ENCODE results near the gene TMEM134. TPM values are rescaled to one million over a fixed set of nuclear protein-coding genes. Genes with fewer than 3 reads are reported as not detected.

The TMEM134 gene
- total and polyA plus RNA-seq, 10 of the 15 experiments (the other 5 are each of a cell fraction or from before 2014, with no cell fraction given) = 1.6 to 93.8 (median 27.8) TPM

DNA sequence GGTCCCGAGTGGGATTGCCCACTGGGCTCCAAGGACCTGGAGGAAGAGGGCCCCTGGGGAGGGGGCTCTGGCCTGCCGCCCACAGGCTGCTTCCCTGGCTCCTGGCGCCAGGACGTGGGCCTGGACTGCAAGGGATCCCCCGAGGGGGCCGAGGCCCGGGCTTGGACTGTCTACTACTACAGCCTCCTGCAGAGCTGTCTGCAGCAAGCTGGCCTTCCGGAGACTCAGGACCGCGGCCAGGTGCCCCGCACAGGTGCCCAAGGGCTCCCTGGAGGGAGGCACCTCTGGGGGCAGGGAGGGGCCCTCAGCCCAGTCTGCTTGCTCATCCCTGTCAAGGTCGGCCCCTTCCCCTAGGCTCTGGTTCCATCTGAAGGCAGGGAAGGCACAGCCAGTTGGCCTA, 51.6 kb downstream of the TMEM134 start:
- RAD21 ChIA-PET (ENCODE audit: unreplicated experiment) = interaction anchor here (1.0 to 1.4 kb wide), 2 partner anchors 14 to 16 kb away, joined by 3 read pairs; partner anchors contain the start of genes PPP1CA and TBC1D10C
- in situ Hi-C loops (cut with MboI) (no loop called here), intact Hi-C loops (cut with micrococcal nuclease; ENCODE audit: unreplicated experiment) (no loop called here)
- Histone ChIP-seq H3K9me3 (replicated peaks; ENCODE audit: control insufficient read depth, insufficient read depth, low read length) (no peaks in the 10 kb centered on the region), H3K27me3 (replicated peaks in 1 of 2; ENCODE audit: control insufficient read depth in 2 of 2, insufficient read depth in 2 of 2, low read length in 1 of 2) (peaks cover 0 to 5% of the 10 kb centered on the region in 2 experiments; a peak in 3 of 4 replicates), H3K9ac (ENCODE audit: control insufficient read depth, insufficient read depth, low read length) (no peak overlapping the region), H3K27ac (ENCODE audit: control insufficient read depth, insufficient read depth) (no peak overlapping the region), H3K79me2 (ENCODE audit: control insufficient read depth, insufficient read depth, low read length) (no peaks in the 10 kb centered on the region), H4K20me1 (ENCODE audit: control insufficient read depth, insufficient read depth) (no peaks in the 10 kb centered on the region), H3K4me3 (no peak overlapping the region), H2AFZ (ENCODE audit: control insufficient read depth, low read depth, low read length) (no peak overlapping the region), H3K4me1 (ENCODE audit: control insufficient read depth, insufficient read depth, low read length) (peaks cover 2% of the 10 kb centered on the region), H3K4me2 (ENCODE audit: control insufficient read depth, insufficient read depth) (no peak overlapping the region), H3K36me3 (ENCODE audit: control insufficient read depth in 2 of 2, insufficient read depth in 2 of 2, low read length in 1 of 2) (no peaks in the 10 kb centered on the region)
- no peak for FAIRE-seq
- CTCF ChIA-PET = interaction anchor here (1.0 kb wide), 1 partner anchor 9 kb away, joined by 4 read pairs; no protein-coding TSS in a partner anchor
- WGBS (ENCODE audit: insufficient coverage, insufficient replicate concordance, low lambda C conversion rate, missing lambda C conversion rate) = 41% methylated on average over 12 of the region's 12 CpGs
- DNase-seq (ENCODE audit: low read depth, low spot score) = no peak
- TF ChIP-seq, protein P1, sequence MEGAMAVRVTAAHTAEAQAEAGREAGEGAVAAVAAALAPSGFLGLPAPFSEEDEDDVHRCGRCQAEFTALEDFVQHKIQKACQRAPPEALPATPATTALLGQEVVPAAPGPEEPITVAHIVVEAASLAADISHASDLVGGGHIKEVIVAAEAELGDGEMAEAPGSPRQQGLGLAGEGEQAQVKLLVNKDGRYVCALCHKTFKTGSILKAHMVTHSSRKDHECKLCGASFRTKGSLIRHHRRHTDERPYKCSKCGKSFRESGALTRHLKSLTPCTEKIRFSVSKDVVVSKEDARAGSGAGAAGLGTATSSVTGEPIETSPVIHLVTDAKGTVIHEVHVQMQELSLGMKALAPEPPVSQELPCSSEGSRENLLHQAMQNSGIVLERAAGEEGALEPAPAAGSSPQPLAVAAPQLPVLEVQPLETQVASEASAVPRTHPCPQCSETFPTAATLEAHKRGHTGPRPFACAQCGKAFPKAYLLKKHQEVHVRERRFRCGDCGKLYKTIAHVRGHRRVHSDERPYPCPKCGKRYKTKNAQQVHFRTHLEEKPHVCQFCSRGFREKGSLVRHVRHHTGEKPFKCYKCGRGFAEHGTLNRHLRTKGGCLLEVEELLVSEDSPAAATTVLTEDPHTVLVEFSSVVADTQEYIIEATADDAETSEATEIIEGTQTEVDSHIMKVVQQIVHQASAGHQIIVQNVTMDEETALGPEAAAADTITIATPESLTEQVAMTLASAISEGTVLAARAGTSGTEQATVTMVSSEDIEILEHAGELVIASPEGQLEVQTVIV (IDR thresholded peaks at IDR 0.05; ENCODE audit: borderline replicate concordance, partially characterized antibody) = no peak
- TF ChIP-seq STAT3 (IDR thresholded peaks at IDR 0.05; ENCODE audit: low read depth, low read length) (no peak), DPF2 (IDR thresholded peaks at IDR 0.05) (no peak), NR2C1 (IDR thresholded peaks at IDR 0.05) (no peak), YY1 (IDR thresholded peaks at IDR 0.05; ENCODE audit: low read depth, low read length) (no peak), EGR1 (IDR thresholded peaks at IDR 0.05; ENCODE audit: borderline replicate concordance in 1 of 2, low read depth in 2 of 2, low read length in 2 of 2) (no peak)
- ATAC-seq = no peak
- SMC1A ChIA-PET (ENCODE audit: uncharacterized antibody, unreplicated experiment) = interaction anchor here (1.1 kb wide), 1 partner anchor 13 kb away, joined by 3 read pairs; no protein-coding TSS in a partner anchor
- BruUV-seq (replicated peaks) = no TSS peak
- POLR2A ChIA-PET = interaction anchor here (0.7 to 1.3 kb wide), 3 partner anchors 8 to 11 kb away, joined by 3 to 6 read pairs (median 4); partner anchors contain the start of gene RPS6KB2

All from GM12878 (cell line).